Type B pancreatic cell (in vitro differentiated cells): ENCODE data around the gene GJA4. TPM values are rescaled to one million over a fixed set of nuclear protein-coding genes. Genes with fewer than 3 reads are reported as not detected.

ENCODE experiments used
- DNase-seq: peaks from one replicate; pipeline ENCODE4 v3.0.0; 2021; ENCODE audit warnings: mixed read lengths; ENCODE audit not compliant: unreplicated experiment; ENCODE audit errors: extremely low spot score
- H3K27ac Mint-ChIP-seq: 2 replicates; pipeline ENCODE4 v1.8.0; 2021; ENCODE audit warnings: mild to moderate bottlenecking, mixed read lengths
- H3K27me3 Mint-ChIP-seq: 2 replicates; pipeline ENCODE4 v1.8.0; 2021; ENCODE audit warnings: mixed read lengths
- H3K36me3 Mint-ChIP-seq: 2 replicates; pipeline ENCODE4 v1.8.0; 2021; ENCODE audit warnings: mixed read lengths
- H3K4me1 Mint-ChIP-seq: one replicate; pipeline ENCODE4 v1.8.0; 2021; ENCODE audit warnings: mixed read lengths; ENCODE audit not compliant: unreplicated experiment
- H3K4me3 Mint-ChIP-seq: 2 replicates; pipeline ENCODE4 v1.8.0; 2021; ENCODE audit warnings: mild to moderate bottlenecking, mixed read lengths
- H3K9me3 Mint-ChIP-seq: 2 replicates; pipeline ENCODE4 v1.8.0; 2021; ENCODE audit warnings: mixed read lengths
- long read RNA-seq: library from polyadenylated mRNA; unstranded; transcript quantifications from one replicate; pipeline ENCODE4 v2.0.0, GENCODE V29; 2020
- total RNA-seq: library from RNA; stranded (reverse); gene quantifications from 2 replicates; pipeline ENCODE4 v1.2.1, GENCODE V29; 2021; ENCODE audit warnings: low replicate concordance
- TF ChIP-seq, protein P1 (sequence below): fragments of 200-600 bp; sonication (generic); conservative IDR thresholded peaks from 2 replicates; pipeline ENCODE4 v1.5.0; 2021; ENCODE audit warnings: antibody characterized with exemption, mild to moderate bottlenecking

GJA4 gene
- total RNA-seq, result 0.67 and 0.87 TPM in 2 replicates
- long read RNA-seq, result 0 reads

DNA sequence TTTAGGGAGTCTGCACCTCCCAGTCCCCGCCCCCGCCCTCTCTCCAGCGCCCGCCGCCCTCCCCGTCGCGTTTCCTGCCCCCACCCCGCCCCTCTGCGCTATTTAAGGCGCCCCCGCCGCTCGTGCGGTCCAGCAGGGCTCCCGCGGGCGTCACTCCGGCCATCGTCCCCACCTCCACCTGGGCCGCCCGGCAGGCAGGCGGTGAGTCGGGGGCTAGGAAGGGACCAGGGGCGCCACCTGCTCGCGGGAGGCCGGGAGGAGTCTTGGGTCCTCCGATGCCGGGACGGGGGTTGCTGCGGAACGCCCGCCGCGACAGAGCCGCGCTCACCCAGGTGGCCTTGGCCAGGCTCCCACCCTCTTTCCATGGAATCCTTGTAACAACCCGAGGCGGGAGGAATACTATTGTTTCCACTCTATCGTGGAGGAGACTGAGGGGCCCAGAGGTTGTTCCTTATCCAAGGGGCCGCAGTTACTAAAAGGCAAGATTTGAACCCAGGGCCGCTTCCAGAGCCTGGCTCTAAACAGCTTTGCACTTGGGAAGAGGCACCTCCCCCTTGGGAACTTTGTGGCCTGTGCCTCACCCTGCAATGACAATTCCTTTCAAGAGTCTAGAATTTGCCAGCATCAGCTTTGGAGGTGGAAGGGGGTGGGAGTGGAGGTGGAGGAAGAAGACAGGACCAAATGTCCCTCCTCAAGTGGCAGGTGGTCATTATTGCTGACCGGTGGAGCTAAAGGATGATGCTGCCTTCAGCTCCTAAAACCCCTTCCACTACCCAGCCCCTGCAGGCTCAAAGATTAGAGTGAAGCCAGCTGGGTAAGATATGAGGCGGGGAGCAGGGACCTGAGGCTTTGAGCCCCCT, at the start of gene GJA4:
TSS of gene GJA4 (plus strand) at position 132 of the 860 bp plus-strand sequence. CDS start 1,215 bp downstream, outside the sequence.
- DNase-seq, result peak; percentile 68
- Mint-ChIP-seq H3K4me3 (peak within 1 kb of the TSS; percentile 25), H3K4me1 (no peaks in the 10 kb centered on the region), H3K9me3 (no peaks in the 10 kb centered on the region), H3K36me3 (no peaks in the 10 kb centered on the region), H3K27me3 (peaks cover 76% of the 10 kb centered on the region), H3K27ac (no peak within 1 kb of the TSS)
- TF ChIP-seq, protein P1, sequence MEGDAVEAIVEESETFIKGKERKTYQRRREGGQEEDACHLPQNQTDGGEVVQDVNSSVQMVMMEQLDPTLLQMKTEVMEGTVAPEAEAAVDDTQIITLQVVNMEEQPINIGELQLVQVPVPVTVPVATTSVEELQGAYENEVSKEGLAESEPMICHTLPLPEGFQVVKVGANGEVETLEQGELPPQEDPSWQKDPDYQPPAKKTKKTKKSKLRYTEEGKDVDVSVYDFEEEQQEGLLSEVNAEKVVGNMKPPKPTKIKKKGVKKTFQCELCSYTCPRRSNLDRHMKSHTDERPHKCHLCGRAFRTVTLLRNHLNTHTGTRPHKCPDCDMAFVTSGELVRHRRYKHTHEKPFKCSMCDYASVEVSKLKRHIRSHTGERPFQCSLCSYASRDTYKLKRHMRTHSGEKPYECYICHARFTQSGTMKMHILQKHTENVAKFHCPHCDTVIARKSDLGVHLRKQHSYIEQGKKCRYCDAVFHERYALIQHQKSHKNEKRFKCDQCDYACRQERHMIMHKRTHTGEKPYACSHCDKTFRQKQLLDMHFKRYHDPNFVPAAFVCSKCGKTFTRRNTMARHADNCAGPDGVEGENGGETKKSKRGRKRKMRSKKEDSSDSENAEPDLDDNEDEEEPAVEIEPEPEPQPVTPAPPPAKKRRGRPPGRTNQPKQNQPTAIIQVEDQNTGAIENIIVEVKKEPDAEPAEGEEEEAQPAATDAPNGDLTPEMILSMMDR, result no peak

DNA sequence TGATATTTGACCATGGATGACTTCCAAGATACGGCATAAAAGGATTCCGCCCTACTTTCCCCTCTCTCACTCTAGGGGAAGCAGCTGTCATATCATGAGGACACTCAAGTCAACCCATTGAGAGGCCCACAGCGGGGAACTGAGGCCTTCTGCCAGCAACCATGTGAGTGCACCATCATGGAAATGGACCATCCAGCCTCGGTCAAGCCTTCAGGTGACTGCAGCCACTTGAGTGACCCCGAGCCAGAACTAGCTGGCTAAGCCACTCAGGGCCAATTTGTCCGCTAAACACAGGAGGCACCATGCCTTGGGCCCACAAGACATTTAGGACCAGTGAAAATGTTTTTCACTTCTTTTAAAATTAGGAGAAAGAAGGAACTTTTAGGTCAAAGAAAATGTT, 49.0 kb upstream of the GJA4 start:
- no peak overlapping the region for H3K4me3 Mint-ChIP-seq
- H3K4me1 Mint-ChIP-seq, result peaks cover 5% of the 10 kb centered on the region
- H3K27me3 Mint-ChIP-seq, result peaks cover 41% of the 10 kb centered on the region
- H3K27ac Mint-ChIP-seq, result no peak overlapping the region
- DNase-seq, result no peak
- TF ChIP-seq, protein P1, result no peak
- H3K36me3 Mint-ChIP-seq, result no peaks in the 10 kb centered on the region
- H3K9me3 Mint-ChIP-seq, result no peaks in the 10 kb centered on the region

DNA sequence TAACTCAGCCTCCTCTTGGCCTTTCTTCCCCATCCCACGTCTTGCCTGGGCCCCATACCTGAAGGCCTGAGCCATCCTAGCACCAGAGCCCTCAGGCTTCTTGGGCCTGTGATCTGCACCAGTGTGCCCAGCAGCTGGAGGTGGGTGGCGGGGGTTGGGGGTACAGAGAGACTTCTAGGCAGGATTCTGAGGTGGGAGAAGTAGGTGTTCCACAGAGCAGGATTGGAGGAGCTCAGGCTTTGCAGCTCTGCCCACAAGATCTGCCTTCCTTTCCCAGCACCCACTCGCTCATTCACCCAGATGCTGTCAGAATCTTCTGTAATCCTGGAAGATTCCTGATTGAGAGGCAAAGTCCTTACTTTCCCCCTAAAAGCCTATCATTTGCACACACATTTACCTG, 47.9 kb upstream of the GJA4 start:
- H3K4me3 Mint-ChIP-seq, result no peak overlapping the region
- no peak overlapping the region for H3K27ac Mint-ChIP-seq
- DNase-seq, result no peak
- H3K27me3 Mint-ChIP-seq, result peaks cover 49% of the 10 kb centered on the region
- H3K4me1 Mint-ChIP-seq, result peaks cover 5% of the 10 kb centered on the region
- no peaks in the 10 kb centered on the region for H3K9me3 Mint-ChIP-seq
- no peaks in the 10 kb centered on the region for H3K36me3 Mint-ChIP-seq
- TF ChIP-seq, protein P1, result no peak

DNA sequence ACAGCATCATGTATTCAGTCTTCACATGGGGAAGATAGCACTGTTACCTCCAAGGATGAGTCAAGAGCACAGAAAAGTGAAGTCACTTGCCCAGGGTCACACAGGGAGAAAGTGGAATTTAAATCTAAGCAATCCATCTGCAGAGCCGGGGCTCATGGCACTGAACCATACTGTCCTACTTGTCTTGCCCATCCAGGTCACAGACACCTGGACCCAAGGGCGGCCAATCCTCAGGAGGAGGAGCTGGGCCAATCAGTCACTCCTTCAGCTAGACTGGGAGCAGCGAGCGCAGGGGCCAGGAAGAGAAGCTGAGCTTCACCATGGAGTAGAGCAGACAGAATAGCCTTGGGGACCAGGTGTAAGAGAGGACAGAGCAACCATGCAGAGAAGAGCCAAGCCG, 47.1 kb upstream of the GJA4 start:
- TF ChIP-seq, protein P1, result no peak
- no peak for DNase-seq
- H3K36me3 Mint-ChIP-seq, result no peaks in the 10 kb centered on the region
- H3K27me3 Mint-ChIP-seq, result peaks cover 48% of the 10 kb centered on the region
- H3K9me3 Mint-ChIP-seq, result no peaks in the 10 kb centered on the region
- H3K4me3 Mint-ChIP-seq, result no peak overlapping the region
- H3K27ac Mint-ChIP-seq, result no peak overlapping the region
- no peaks in the 10 kb centered on the region for H3K4me1 Mint-ChIP-seq

DNA sequence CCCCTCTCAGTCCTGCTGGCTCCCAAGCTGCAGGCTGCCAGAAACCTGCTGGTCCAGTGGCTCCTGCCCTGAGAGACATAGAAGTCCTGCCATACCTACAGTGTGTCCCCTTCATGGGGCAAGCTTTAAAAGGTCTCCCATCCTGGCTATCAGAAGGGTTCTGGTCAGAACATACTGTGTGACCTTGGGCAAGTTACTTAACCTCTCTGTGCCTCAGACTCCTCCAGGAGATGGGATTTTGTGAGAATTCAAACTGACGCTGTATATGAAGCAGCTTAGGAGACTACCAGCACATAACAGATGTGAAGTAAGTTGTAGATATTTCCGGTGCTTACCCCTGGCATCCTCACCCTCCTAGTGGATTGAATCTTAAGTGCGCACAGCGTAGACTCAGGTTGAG, 46.7 kb upstream of the GJA4 start:
- no peak overlapping the region for H3K27ac Mint-ChIP-seq
- no peaks in the 10 kb centered on the region for H3K36me3 Mint-ChIP-seq
- H3K4me3 Mint-ChIP-seq, result no peak overlapping the region
- H3K4me1 Mint-ChIP-seq, result no peaks in the 10 kb centered on the region
- TF ChIP-seq, protein P1, result no peak
- no peaks in the 10 kb centered on the region for H3K9me3 Mint-ChIP-seq
- H3K27me3 Mint-ChIP-seq, result peaks cover 49% of the 10 kb centered on the region
- DNase-seq, result no peak
